T1000 (cell line): Measurements from ENCODE around the gene LIPF.
"Not testable (repeated sequence)": the region's sequence is repeated elsewhere in the genome, so short reads cannot be mapped to it uniquely, and the experiment has no call there.

ENCODE experiments used
- DNase-seq: peaks from one replicate; lab custom pipeline; 2025; ENCODE audit warnings: mixed read lengths; lab: John Stamatoyannopoulos, UW

The LIPF gene

DNA sequence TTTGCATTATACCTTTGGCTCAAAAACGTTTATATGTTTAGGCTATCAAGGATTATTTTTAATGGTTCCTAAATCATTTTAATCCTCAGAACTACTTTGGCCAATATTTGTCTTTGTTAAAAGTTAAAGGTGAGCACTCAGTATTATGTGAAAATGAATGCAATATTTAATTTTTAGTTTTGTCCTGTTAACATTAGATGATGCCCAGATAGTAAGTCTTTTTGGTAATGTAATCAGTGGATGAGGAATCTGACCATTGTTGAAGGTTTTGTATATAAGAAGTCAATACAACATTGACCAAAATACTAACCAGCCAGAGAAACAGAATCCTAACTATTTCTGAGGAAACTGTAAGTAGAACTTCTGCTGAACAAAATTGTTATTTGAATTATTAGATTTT lies at the start of gene LIPF:
Gene LIPF, plus strand, starts transcription at position 301 of the 400 bp plus-strand sequence. CDS start 2,856 bp downstream, outside the sequence.
- no peak for DNase-seq

- no peak for DNase-seq
These were observed 47.8 kb upstream of the LIPF start for GRCh38 chr10:88616250-88616977.

- DNase-seq, result no peak
These were observed 46.4 kb upstream of the LIPF start for GRCh38 chr10:88617772-88618300.

DNA sequence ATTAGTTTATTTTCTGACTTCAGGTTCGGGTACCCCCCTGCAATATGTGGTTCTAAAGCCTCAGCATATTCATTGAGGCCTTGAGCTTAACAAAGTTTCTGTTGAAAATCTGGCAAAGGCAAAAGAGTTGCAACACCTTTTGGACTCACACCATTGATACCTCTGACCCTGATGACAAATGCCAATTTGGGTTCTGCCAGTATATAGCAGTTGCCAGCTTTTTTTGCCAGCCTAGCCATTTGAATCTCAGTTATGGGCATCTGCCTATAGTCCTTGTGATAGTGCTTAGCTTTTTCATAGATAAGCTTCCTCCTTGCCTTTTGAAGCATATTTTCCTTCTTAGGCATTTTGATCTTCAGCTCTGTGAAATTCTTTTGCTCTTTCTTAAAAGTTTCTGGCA lies 45.7 kb upstream of the LIPF start:
- no peak for DNase-seq

DNA sequence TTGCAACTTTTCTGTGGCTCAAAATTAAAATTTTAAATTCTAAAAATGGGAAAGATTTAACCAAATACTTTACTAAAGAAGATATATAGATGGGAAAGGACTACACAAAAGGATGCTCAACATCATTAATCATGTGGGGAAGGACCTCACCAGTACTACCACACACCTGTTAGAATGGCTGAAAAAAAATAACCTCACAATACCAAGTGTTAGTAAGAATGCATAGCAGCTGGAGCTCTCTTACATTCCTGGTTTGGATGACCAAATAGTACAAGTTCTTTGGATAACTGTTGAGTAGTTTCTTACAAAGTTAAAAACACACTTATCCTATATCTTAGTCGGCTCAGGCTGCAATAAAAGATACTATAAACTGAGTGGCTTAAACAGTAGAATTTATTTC lies 43.8 kb upstream of the LIPF start:
- no peak for DNase-seq

GRCh38 chr10:88623835-88624234 lies 40.4 kb upstream of the LIPF start:
- DNase-seq, result no peak

- DNase-seq, result no peak
These were observed 39.4 kb upstream of the LIPF start for GRCh38 chr10:88624840-88625239.

GRCh38 chr10:88640186-88640585 lies 24.1 kb upstream of the LIPF start:
- no peak for DNase-seq

GRCh38 chr10:88642209-88642608 lies 22.0 kb upstream of the LIPF start:
- DNase-seq, result no peak

DNA sequence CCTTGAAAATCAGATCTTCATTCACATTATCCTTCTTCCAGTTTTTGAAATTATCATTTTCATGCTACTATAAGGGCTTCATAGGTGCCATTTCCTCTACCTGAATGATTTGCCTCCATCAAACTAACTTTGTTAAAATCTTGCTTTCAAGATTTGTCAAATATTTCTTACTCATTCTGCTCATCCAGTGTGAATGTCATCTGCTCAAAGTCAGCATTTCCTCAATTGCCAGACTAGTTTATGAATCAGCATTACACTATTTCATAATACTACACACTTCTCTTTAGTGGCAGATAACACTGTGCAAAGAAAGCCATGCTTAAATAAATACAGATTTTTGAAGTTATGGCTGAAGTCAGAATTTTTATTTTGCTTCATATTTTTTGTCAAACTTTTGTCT lies 21.3 kb upstream of the LIPF start:
- no peak for DNase-seq

GRCh38 chr10:88647061-88647615 lies 17.1 kb upstream of the LIPF start:
- DNase-seq, result no peak

DNA sequence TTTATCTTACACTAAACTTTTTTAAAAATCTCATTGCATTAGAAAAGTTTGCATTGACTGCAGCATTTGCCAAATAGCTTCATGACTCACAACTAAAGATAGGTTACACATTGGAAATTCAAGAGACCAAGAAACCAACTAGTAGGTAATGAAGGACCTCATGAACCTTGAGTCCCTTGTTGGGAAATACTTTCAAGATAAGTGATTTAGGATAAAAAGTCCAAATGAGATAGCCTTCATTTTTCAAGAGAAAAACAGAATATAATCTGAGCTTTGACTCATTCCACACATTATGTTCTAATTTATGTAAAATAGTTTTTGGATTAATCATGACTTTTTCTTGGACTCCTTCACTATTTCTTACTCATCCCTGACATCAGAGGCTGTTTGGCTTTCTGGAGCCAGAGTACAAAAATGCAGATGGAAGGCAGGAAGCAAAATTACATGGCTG lies 13.1 kb upstream of the LIPF start:
- peak; percentile 10 for DNase-seq

GRCh38 chr10:88652616-88653015 lies 11.6 kb upstream of the LIPF start:
- no peak for DNase-seq

- peak; percentile 20 for DNase-seq
These were observed 6.3 kb upstream of the LIPF start for GRCh38 chr10:88657901-88658300.

DNA sequence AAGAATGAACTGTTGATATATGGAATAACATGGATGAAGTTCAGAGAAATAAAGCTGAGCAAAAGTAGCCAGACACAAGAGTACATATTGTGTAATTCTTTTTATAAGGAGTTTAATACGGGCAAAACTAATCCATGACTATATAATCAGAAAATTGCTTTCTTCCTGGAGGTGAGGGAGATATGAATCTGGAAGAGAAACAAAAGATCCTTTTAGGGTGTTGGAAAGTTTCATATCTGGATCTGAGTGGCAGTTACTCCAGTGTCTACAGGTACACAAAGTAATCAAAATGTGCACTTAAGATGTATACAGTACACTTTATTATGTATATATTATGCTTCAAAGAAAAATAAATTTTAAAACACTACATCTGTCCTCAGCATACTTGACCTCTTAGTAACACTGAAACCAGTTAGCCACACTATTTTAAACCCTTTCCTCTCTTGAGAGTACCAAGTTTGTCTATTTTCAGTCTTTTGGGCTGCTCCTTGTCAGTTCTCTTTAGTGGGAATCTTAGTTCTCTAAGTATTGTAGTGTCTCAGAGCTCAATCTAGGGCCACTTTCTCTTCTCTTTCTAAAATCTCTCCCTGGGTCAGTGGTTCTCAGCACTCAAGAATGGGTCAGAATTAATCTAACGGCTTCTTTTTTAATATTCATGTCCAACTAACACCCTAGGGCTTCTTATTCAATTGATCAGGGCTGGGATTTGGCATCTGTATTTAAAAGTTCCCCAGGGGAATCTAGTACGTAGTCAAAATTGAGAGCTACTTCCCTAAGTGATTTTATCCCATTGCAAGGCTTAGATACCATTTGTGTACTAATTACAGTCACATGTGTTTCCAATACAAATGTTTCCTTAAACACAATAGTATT lies 4.3 kb upstream of the LIPF start:
- no peak for DNase-seq

DNA sequence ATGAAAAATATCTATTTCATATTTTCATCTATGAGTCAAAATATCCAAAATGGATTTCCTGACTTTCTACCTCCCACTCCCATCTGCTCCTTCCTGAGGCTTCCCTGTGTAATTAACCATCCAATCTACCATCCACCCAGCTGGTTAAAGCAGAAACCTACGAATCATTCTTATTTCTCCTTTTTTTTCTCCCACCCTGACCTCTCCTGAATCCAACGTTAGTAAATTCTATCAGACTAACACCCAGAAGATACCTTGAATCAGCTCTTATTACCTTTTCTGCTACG lies 3.7 kb upstream of the LIPF start:
- no peak for DNase-seq

GRCh38 chr10:88661018-88661417 lies 3.2 kb upstream of the LIPF start:
- DNase-seq, result no peak

DNA sequence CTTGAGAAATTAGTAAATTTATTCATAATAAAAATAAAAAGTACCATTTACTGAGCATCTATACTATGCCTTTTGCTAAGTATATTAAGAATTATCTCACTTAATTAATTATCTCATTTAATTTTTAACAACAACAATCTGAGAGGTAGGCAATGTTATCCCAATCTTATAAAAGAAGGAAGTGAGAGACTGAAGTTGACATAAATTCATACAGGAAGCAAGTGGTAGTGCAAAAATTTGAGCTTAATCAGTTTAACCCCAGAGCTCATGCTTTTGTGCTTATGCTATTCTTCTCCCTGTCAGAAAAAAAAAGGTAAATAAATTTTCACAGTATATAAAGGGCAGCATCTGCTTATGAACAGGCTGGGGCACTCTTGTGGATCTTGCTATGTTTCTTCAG lies 2.7 kb upstream of the LIPF start:
- no peak for DNase-seq

- DNase-seq, result not testable (repeated sequence)
These were observed 1.1 kb upstream of the LIPF start for GRCh38 chr10:88663153-88663552.

DNA sequence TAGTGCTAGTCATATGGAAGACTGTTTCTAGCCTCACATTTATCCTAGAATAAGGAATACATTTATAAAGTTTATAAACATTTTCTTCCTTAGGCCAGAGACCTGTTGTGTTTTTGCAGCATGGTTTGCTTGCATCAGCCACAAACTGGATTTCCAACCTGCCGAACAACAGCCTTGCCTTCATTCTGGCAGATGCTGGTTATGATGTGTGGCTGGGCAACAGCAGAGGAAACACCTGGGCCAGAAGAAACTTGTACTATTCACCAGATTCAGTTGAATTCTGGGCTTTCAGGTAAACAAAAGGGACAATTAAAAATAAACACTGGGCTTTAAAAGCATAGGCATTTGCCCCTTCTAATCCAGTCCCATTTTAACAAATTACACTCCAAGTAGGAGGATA lies 4.2 kb downstream of the LIPF start:
- DNase-seq, result no peak

GRCh38 chr10:88670497-88670896 lies 6.3 kb downstream of the LIPF start:
- no peak for DNase-seq

- no peak for DNase-seq
These were observed 7.8 kb downstream of the LIPF start for GRCh38 chr10:88672041-88672440.
